ENCODE measurements around the gene RABEPK. TPM values are rescaled to one million over a fixed set of nuclear protein-coding genes. Genes with fewer than 3 reads are reported as not detected.

RABEPK gene, protein sequence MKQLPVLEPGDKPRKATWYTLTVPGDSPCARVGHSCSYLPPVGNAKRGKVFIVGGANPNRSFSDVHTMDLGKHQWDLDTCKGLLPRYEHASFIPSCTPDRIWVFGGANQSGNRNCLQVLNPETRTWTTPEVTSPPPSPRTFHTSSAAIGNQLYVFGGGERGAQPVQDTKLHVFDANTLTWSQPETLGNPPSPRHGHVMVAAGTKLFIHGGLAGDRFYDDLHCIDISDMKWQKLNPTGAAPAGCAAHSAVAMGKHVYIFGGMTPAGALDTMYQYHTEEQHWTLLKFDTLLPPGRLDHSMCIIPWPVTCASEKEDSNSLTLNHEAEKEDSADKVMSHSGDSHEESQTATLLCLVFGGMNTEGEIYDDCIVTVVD
- total RNA-seq, result 30.3 and 36.9 TPM in 2 replicates

GRCh38 chr9:125200216-125201047 is at the start of gene RABEPK:
RABEPK (plus strand) TSS chr9:125200542; CDS start chr9:125203014, 2,472 bp downstream.

DNA sequence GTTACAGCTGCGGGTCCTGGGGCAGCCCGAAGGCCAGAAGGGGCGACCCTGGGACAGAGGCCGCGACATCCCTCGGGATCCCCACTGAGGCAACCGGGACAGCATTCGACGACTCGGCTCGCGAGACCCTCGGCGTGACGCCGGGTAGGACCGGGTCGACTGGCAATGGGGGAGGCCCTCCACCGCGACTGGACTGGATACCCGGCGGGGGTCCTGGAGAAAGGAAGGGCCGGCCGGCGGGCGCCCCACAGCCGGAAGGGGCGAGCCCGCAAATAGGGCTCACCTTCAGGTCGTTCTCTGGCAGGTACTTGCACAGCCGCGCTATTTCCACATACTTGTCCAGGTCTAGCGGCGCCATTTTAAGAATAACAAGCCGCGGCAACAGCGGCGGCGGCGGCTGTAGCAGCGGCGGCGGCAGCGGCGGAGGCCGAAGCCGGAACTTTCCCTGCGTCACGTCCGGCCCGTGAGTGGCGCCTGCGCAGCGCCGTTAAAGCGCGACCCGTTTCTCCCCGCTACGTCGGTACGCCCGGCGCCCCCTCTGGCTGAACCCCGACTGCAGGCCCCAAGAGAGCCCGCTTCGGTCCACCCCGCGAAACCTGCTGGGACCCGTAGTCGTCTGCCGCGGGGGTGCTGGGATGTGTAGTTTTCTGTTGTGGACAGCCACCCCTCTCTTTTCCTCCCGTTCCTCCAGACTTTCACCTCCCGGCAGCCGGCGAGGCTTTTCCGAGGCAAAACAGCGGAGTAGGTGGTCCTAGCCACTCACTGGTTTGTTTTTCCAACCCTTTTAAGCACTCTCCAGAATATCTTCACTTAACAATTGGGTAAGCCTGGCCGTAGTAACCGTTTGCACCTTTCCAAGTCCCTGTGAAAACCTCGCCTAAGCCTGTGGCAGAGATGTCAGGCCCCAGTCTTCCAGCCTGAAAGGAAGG is 10.7 kb upstream of the RABEPK start, which contains the start of gene PPP6C:
PPP6C (minus strand) TSS at position 443 of the 929 bp plus-strand sequence; CDS start at position 358, 85 bp downstream.

DNA sequence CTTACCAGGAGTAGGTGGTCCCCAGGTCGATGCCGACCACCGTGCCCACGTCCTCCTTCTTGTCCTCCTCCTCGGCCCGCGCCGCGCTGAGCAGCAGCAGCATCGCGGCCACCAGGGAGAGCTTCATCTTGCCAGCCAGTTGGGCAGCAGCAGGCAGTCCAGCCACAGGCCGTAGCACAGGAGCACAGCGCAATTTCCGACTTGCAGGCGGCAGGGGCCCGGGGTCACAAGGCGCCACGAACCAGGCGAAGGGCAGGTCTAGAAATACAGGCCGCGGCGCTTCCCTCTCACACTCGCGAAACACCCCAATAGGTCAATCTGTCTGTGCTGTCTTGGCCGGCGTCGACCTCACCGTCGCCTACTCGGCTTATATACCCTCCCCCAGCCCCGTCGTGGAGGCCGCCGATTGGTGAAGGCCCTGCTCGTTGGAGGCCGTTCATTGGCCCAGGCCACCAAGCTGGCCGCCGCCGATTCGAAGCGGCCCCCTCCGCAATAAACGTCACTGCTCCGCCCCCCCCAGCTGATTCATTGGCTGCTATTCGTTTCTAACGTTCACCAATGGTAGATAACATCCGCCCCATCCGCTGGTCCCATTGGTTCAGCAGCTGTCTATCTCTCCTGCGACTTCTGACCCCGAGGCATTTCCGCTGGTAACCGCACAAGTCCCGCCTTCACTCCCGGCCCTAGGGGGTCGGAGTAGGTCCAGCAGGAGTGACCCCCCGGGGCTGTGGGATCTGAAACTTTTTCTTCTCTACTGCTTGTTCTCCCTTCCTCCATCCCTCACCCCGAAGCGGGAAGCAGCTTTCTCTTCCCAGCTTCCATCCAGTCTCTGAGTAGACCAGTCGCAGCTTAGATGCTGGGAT is 40.9 kb downstream of the RABEPK start, which contains the start of gene HSPA5:
HSPA5 (minus strand) TSS at position 344 of the 863 bp plus-strand sequence; CDS start at position 127, 217 bp downstream.

GRCh38 chr9:125261501-125262293 is 61.4 kb downstream of the RABEPK start, which contains the start of gene GAPVD1:
GAPVD1 (plus strand) TSS chr9:125261826; CDS start chr9:125298922, 37,096 bp downstream.

Other genes with a start within 250 kb of the RABEPK start
- 5.5 and 6.1 TPM in 2 replicates for gene SCAI, start 57.0 kb upstream of the RABEPK start, total RNA-seq
- 11.3 and 17.5 TPM in 2 replicates for gene PPP6C, start 10.7 kb upstream of the RABEPK start, total RNA-seq
- gene HSPA5, start 40.8 kb downstream of the RABEPK start, total RNA-seq, result 488 and 1,583 TPM in 2 replicates
- gene GAPVD1, start 61.3 kb downstream of the RABEPK start, total RNA-seq, result 62.5 and 82.9 TPM in 2 replicates